NCI-H2227 (cell line): Measurements from ENCODE around the gene RANGRF.
A peak's percentile ranks its signal among the peaks of the same experiment; 100 is the strongest.

Experiments used
- DNase-seq: peaks from one replicate; lab custom pipeline; 2025; ENCODE audit not compliant: unreplicated experiment; lab: John Stamatoyannopoulos, UW

The RANGRF gene

GRCh38 chr17:8312726-8313600 lies 24.5 kb downstream of the RANGRF start:
- no peak for DNase-seq

- DNase-seq = no peak
Observed at GRCh38 chr17:8314797-8315763, 26.6 kb downstream of the RANGRF start.

GRCh38 chr17:8315764-8316217 lies 27.3 kb downstream of the RANGRF start:
- peak; percentile 11 for DNase-seq

- DNase-seq = no peak
Observed at GRCh38 chr17:8318010-8318935, 29.8 kb downstream of the RANGRF start.

GRCh38 chr17:8320262-8320661 lies 31.8 kb downstream of the RANGRF start:
- no peak for DNase-seq

GRCh38 chr17:8320990-8321389 lies 32.5 kb downstream of the RANGRF start:
- DNase-seq = no peak

- DNase-seq = no peak
Observed at GRCh38 chr17:8322061-8322460, 33.6 kb downstream of the RANGRF start.

- DNase-seq = no peak
Observed at GRCh38 chr17:8324132-8324531, 35.7 kb downstream of the RANGRF start.

GRCh38 chr17:8324923-8325322 lies 36.5 kb downstream of the RANGRF start:
- no peak for DNase-seq

GRCh38 chr17:8326511-8327302 lies 38.2 kb downstream of the RANGRF start:
- DNase-seq = peak; percentile 37

GRCh38 chr17:8327303-8327649 lies 38.8 kb downstream of the RANGRF start:
- DNase-seq = no peak

- no peak for DNase-seq
Observed at GRCh38 chr17:8332128-8332527, 43.7 kb downstream of the RANGRF start.

- no peak for DNase-seq
Observed at GRCh38 chr17:8332688-8333087, 44.2 kb downstream of the RANGRF start.

GRCh38 chr17:8333281-8333680 lies 44.8 kb downstream of the RANGRF start:
- no peak for DNase-seq

GRCh38 chr17:8337802-8338752 lies 49.6 kb downstream of the RANGRF start:
- DNase-seq = peak; percentile 12

- DNase-seq = no peak
Observed at GRCh38 chr17:8338753-8339140, 50.3 kb downstream of the RANGRF start.

- DNase-seq = no peak
Observed at GRCh38 chr17:8339540-8339939, 51.1 kb downstream of the RANGRF start, which contains the start of gene ODF4. Gene ODF4, plus strand, starts transcription at chr17:8339840. Its CDS starts 212 bp downstream, at chr17:8340052.
